ENCODE measurements around the gene SIRT1. TPM values are rescaled to one million over a fixed set of nuclear protein-coding genes. Genes with fewer than 3 reads are reported as not detected.

SIRT1 gene
- total and polyA plus RNA-seq, 9 of the 15 experiments (the other 6 are each of a cell fraction or from before 2014, with no cell fraction given): 7.8 to 25.8 (median 19.1) TPM

- TF ChIP-seq ZNF318 (IDR thresholded peaks at IDR 0.05; ENCODE audit: borderline replicate concordance in 1 of 2, low read depth in 1 of 2) (no peak; a peak in 1 of 4 replicates), ZNF766 (CRISPR knock-in tag; conservative IDR thresholded peaks at IDR 0.05) (peak; percentile 69; the same call in 1 of the 2 replicates), SUPT5H (IDR thresholded peaks at IDR 0.05) (peak; percentile 81), ZBTB9 (CRISPR knock-in tag; IDR thresholded peaks at IDR 0.05) (peak; percentile 89; the same call in 1 of the 2 replicates), CXXC5 (CRISPR knock-in tag; IDR thresholded peaks at IDR 0.05) (peak; percentile 97), ZNF23 (CRISPR knock-in tag; IDR thresholded peaks at IDR 0.05) (no peak), ATF1 (CRISPR knock-in tag; IDR thresholded peaks at IDR 0.05) (no peak), ATF1 (tag; IDR thresholded peaks at IDR 0.05) (no peak; the same call in 1 of the 2 replicates), JUNB (CRISPR knock-in tag; conservative IDR thresholded peaks at IDR 0.05) (no peak), HNRNPL (IDR thresholded peaks at IDR 0.05; ENCODE audit: low read depth, low read length) (no peak; the same call in 1 of the 2 replicates), NFIC (IDR thresholded peaks at IDR 0.05) (peak; percentile 63), ATF3 (IDR thresholded peaks at IDR 0.05) (peak; percentile 65), ATF3 (CRISPR knock-in tag; conservative IDR thresholded peaks at IDR 0.05) (peak; percentile 39; the same call in 1 of the 2 replicates), ZBTB1 (CRISPR knock-in tag; IDR thresholded peaks at IDR 0.05; ENCODE audit: borderline replicate concordance, low read depth) (peak; percentile 96), HMGXB4 (CRISPR knock-in tag; IDR thresholded peaks at IDR 0.05) (0 out of 2 replicates have a peak, but pooled peaks have one; percentile 56), FOXM1 (IDR thresholded peaks at IDR 0.05; ENCODE audit: low read depth) (peak; percentile 23; the same call in 1 of the 2 replicates), FOXM1 (CRISPR knock-in tag; IDR thresholded peaks at IDR 0.05; ENCODE audit: low read depth) (peak; percentile 53; the same call in 1 of the 2 replicates)
These were observed at the start of gene SIRT1 (continued) for GRCh38 chr10:67884313-67884841.

All from K562 (cell line).